ENCODE results near the gene TCFL5. TPM values are rescaled to one million over a fixed set of nuclear protein-coding genes. Genes with fewer than 3 reads are reported as not detected.

Gene TCFL5
- total RNA-seq, 1 experiment from 2014 or later, result 23.8 TPM

GRCh38 chr20:62841705-62842212 is 19.9 kb downstream of the TCFL5 start:
- in situ Hi-C loops (cut with HindIII; ENCODE audit: low pct_unique_long_range_greater_than_20kb, low sequenced_read_pairs), result no loop called here
- no peak for DNase-seq (ENCODE audit: low read depth, low spot score)
- Histone ChIP-seq H3K4me1 (ENCODE audit: control insufficient read depth, insufficient read depth, low read length) (no peaks in the 10 kb centered on the region), H3K4me3 (ENCODE audit: low read depth in 2 of 2, low read length in 2 of 2) (no peak overlapping the region), H3K36me3 (ENCODE audit: control insufficient read depth, insufficient read depth, low read length) (peaks cover 3% of the 10 kb centered on the region; the same call in 1 of the 2 replicates), H3K27ac (ENCODE audit: low read length) (no peak overlapping the region), H3K9me3 (ENCODE audit: control insufficient read depth, insufficient read depth, low read depth, low read length) (no peaks in the 10 kb centered on the region), H3K27me3 (ENCODE audit: control insufficient read depth, insufficient read depth, low read length) (no peaks in the 10 kb centered on the region)
- intact Hi-C loops (cut with micrococcal nuclease; ENCODE audit: unreplicated experiment), result no loop called here
- TF ChIP-seq CTCF (IDR thresholded peaks at IDR 0.05) (no peak), REST (IDR thresholded peaks at IDR 0.05; ENCODE audit: insufficient read depth in 1 of 2, low read depth in 2 of 2, low read length in 1 of 2) (no peak), SIN3A (IDR thresholded peaks at IDR 0.05; ENCODE audit: borderline replicate concordance, insufficient read depth, low read depth, low read length) (no peak), POLR2AphosphoS5 (IDR thresholded peaks at IDR 0.05; ENCODE audit: low read depth, low read length) (no peak), TCF7L2 (IDR thresholded peaks at IDR 0.05; ENCODE audit: low read depth, low read length) (no peak)
- POLR2A ChIA-PET, result no interaction called here
- BruUV-seq (replicated peaks), result no TSS peak
- CTCF ChIA-PET, result no interaction called here
- ATAC-seq, result no peak

GRCh38 chr20:62840244-62841197 is 21.1 kb downstream of the TCFL5 start:
- ChIA-PET CTCF (no interaction called here), POLR2A (no interaction called here)
- H3K4me3 ChIP-seq (ENCODE audit: low read depth in 2 of 2, low read length in 2 of 2), result no peak overlapping the region
- no peaks in the 10 kb centered on the region for H3K36me3 ChIP-seq (ENCODE audit: control insufficient read depth, insufficient read depth, low read length)
- no peaks in the 10 kb centered on the region for H3K27me3 ChIP-seq (ENCODE audit: control insufficient read depth, insufficient read depth, low read length)
- ATAC-seq (no peak; the same call in 1 of the 2 replicates), DNase-seq (ENCODE audit: low read depth, low spot score) (no peak)
- TF ChIP-seq CTCF (IDR thresholded peaks at IDR 0.05) (no peak), SIN3A (IDR thresholded peaks at IDR 0.05; ENCODE audit: borderline replicate concordance, insufficient read depth, low read depth, low read length) (no peak), POLR2AphosphoS5 (IDR thresholded peaks at IDR 0.05; ENCODE audit: low read depth, low read length) (no peak), REST (IDR thresholded peaks at IDR 0.05; ENCODE audit: insufficient read depth in 1 of 2, low read depth in 2 of 2, low read length in 1 of 2) (no peak), TCF7L2 (IDR thresholded peaks at IDR 0.05; ENCODE audit: low read depth, low read length) (no peak)
- in situ Hi-C loops (cut with HindIII; ENCODE audit: low pct_unique_long_range_greater_than_20kb, low sequenced_read_pairs) (no loop called here), intact Hi-C loops (cut with micrococcal nuclease; ENCODE audit: unreplicated experiment) (no loop called here)
- H3K27ac ChIP-seq (ENCODE audit: low read length), result no peak overlapping the region
- H3K4me1 ChIP-seq (ENCODE audit: control insufficient read depth, insufficient read depth, low read length), result no peaks in the 10 kb centered on the region
- TSS peak; percentile 97 for BruUV-seq (replicated peaks)
- H3K9me3 ChIP-seq (ENCODE audit: control insufficient read depth, insufficient read depth, low read depth, low read length), result no peaks in the 10 kb centered on the region
